Thyroid gland (tissue), 4 donors: Measurements from ENCODE around the gene TMEM272.

ENCODE experiments used
- POLR2A ChIP-seq, 2 donors: fragments of 450-650 bp; IDR thresholded peaks; one replicate each; pipeline ENCODE4 v1.6.1; 2017; ENCODE audit warnings: antibody characterized with exemption in 2 of 2, mild to moderate bottlenecking in 2 of 2, moderate library complexity in 1 of 2
- TF ChIP-seq, protein P1 (sequence below), 6 experiments: fragments of 200-600 bp in 3 of 6; fragments of 450-650 bp in 3 of 6; sonication (generic) in 3 of 6; IDR thresholded peaks; one replicate each; pipeline ENCODE4 v1.5.1; 2016 to 2019; ENCODE audit warnings: antibody characterized with exemption in 6 of 6, mild to moderate bottlenecking in 2 of 6, inconsistent platforms in 1 of 6, moderate library complexity in 1 of 6

DNA sequence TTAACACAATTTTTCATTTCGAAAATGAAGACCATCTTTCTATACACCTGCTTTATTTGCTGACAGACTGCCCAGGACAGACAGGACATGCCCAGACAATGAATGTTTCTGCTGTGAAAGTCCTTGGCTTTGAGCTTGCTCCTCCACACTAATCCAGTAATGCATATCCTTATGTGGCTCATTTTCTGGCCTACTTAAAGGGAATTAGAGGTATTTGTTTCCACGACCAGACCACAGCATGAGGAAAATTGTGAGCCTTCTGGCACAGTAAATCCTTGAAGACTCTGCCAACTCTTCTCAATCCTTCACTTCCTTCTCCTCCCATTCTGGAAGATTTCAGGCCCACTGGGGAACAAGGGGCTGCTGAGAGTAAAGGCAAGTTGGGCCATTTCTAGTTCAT lies 42.5 kb upstream of the TMEM272 start:
- TF ChIP-seq POLR2A (IDR thresholded peaks at IDR 0.05) = no peak
- TF ChIP-seq, protein P1, sequence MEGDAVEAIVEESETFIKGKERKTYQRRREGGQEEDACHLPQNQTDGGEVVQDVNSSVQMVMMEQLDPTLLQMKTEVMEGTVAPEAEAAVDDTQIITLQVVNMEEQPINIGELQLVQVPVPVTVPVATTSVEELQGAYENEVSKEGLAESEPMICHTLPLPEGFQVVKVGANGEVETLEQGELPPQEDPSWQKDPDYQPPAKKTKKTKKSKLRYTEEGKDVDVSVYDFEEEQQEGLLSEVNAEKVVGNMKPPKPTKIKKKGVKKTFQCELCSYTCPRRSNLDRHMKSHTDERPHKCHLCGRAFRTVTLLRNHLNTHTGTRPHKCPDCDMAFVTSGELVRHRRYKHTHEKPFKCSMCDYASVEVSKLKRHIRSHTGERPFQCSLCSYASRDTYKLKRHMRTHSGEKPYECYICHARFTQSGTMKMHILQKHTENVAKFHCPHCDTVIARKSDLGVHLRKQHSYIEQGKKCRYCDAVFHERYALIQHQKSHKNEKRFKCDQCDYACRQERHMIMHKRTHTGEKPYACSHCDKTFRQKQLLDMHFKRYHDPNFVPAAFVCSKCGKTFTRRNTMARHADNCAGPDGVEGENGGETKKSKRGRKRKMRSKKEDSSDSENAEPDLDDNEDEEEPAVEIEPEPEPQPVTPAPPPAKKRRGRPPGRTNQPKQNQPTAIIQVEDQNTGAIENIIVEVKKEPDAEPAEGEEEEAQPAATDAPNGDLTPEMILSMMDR (IDR thresholded peaks at IDR 0.05) = no peak
